CD14-positive monocyte (primary cell): Measurements from ENCODE around the gene ARRB2. TPM values are rescaled to one million over a fixed set of nuclear protein-coding genes. Genes with fewer than 3 reads are reported as not detected.
A peak's percentile ranks its signal among the peaks of the same experiment; 100 is the strongest.

Source experiments
- DNase-seq, 3 donors: peaks; one replicate each; pipeline ENCODE4 v3.0.0-alpha.2; 2011 to 2022
- H2AFZ ChIP-seq: 2 replicates; pipeline ENCODE4 v1.6.0; 2012; ENCODE audit warnings: mild to moderate bottlenecking, low read depth, low read length, inconsistent platforms; ENCODE audit not compliant: insufficient read depth, poor library complexity, severe bottlenecking
- H3K27ac ChIP-seq, 2 donors: 1 replicate in 1 of 2; 2 replicates in 1 of 2; pipeline ENCODE4 v1.5.1; 2012 to 2013; ENCODE audit warnings: low read length in 2 of 2, control low read depth in 1 of 2, inconsistent platforms in 1 of 2, low read depth in 1 of 2, mild to moderate bottlenecking in 1 of 2
- H3K27me3 ChIP-seq, 2 donors: one replicate each; pipeline versions ENCODE4 v1.6.0 to v1.6.1; 2011 to 2013; ENCODE audit warnings: low read length in 2 of 2; ENCODE audit not compliant: control insufficient read depth in 2 of 2, insufficient read depth in 2 of 2
- H3K36me3 ChIP-seq, 2 donors: replicated peaks in 1 of 2; 1 replicate in 1 of 2; 2 replicates in 1 of 2; pipeline versions ENCODE4 v1.5.1 to v1.6.1; 2012 to 2013; ENCODE audit warnings: low read length in 2 of 2, control low read depth in 1 of 2, inconsistent platforms in 1 of 2, mild to moderate bottlenecking in 1 of 2; ENCODE audit not compliant: insufficient read depth in 2 of 2, control insufficient read depth in 1 of 2
- H3K4me1 ChIP-seq, 2 donors: 1 replicate in 1 of 2; 2 replicates in 1 of 2; pipeline versions ENCODE4 v1.5.1 to v1.6.1; 2012 to 2013; ENCODE audit warnings: low read length in 2 of 2, control low read depth in 1 of 2, inconsistent platforms in 1 of 2, mild to moderate bottlenecking in 1 of 2, moderate library complexity in 1 of 2; ENCODE audit not compliant: insufficient read depth in 2 of 2, control insufficient read depth in 1 of 2
- H3K4me2 ChIP-seq: replicated peaks from 2 replicates; pipeline ENCODE3; 2012; ENCODE audit warnings: low read length, moderate library complexity, mild to moderate bottlenecking; ENCODE audit not compliant: poor library complexity, severe bottlenecking; ENCODE audit errors: extremely low read depth
- H3K4me3 ChIP-seq, 3 experiments: fragments of 200-600 bp in 1 of 3; sonication (generic) in 1 of 3; replicated peaks in 1 of 3; 1 replicate in 2 of 3; 2 replicates in 1 of 3; pipeline ENCODE4 v1.5.1; 2011 to 2013; ENCODE audit warnings: low read length in 3 of 3, mild to moderate bottlenecking in 3 of 3, control low read depth in 2 of 3, low read depth in 2 of 3, inconsistent platforms in 1 of 3, moderate library complexity in 1 of 3
- H3K79me2 ChIP-seq: 2 replicates; pipeline ENCODE4 v1.6.0; 2012; ENCODE audit warnings: mild to moderate bottlenecking, control low read depth, inconsistent platforms, low read length, moderate library complexity; ENCODE audit not compliant: insufficient read depth
- H3K9ac ChIP-seq: 2 replicates; pipeline ENCODE4 v1.6.0; 2017; ENCODE audit warnings: low read length, mild to moderate bottlenecking; ENCODE audit not compliant: insufficient read depth, poor library complexity, severe bottlenecking
- H3K9me3 ChIP-seq, 2 donors: replicated peaks in 1 of 2; 1 replicate in 1 of 2; 2 replicates in 1 of 2; pipeline versions ENCODE4 v1.5.1 to v1.6.1; 2012 to 2013; ENCODE audit warnings: low read length in 2 of 2, control low read depth in 1 of 2; ENCODE audit not compliant: control insufficient read depth in 1 of 2, insufficient read depth in 1 of 2
- H4K20me1 ChIP-seq: 2 replicates; pipeline ENCODE4 v1.6.0; 2012; ENCODE audit warnings: mild to moderate bottlenecking, low read length, control low read depth, moderate library complexity; ENCODE audit not compliant: insufficient read depth
- H3K27ac Mint-ChIP-seq, 7 donors: one replicate each; pipeline ENCODE4 v1.8.0; 2020; ENCODE audit warnings: mild to moderate bottlenecking in 7 of 7, mixed read lengths in 7 of 7, moderate library complexity in 6 of 7, inconsistent platforms in 2 of 7
- H3K27me3 Mint-ChIP-seq, 3 donors: one replicate each; pipeline ENCODE4 v1.8.0; 2021 to 2022; ENCODE audit warnings: low read depth in 3 of 3, mild to moderate bottlenecking in 3 of 3, mixed read lengths in 3 of 3, moderate library complexity in 3 of 3, inconsistent platforms in 1 of 3
- H3K36me3 Mint-ChIP-seq, 2 donors: one replicate each; pipeline ENCODE4 v1.8.0; 2020; ENCODE audit warnings: mixed read lengths in 2 of 2, inconsistent platforms in 1 of 2, mild to moderate bottlenecking in 1 of 2
- H3K4me1 Mint-ChIP-seq: one replicate; pipeline ENCODE4 v1.8.0; 2020; ENCODE audit warnings: mild to moderate bottlenecking, mixed read lengths
- H3K4me3 Mint-ChIP-seq, 2 donors: one replicate each; pipeline ENCODE4 v1.8.0; 2020; ENCODE audit warnings: mild to moderate bottlenecking in 2 of 2, mixed read lengths in 2 of 2, moderate library complexity in 1 of 2
- H3K9me3 Mint-ChIP-seq, 7 donors: one replicate each; pipeline ENCODE4 v1.8.0; 2020 to 2022; ENCODE audit warnings: mixed read lengths in 7 of 7, mild to moderate bottlenecking in 6 of 7, moderate library complexity in 6 of 7, inconsistent platforms in 2 of 7
- CTCF ChIP-seq: fragments of 200-600 bp; IDR thresholded peaks from one replicate; pipeline ENCODE4 v1.8.0; 2022; ENCODE audit warnings: antibody characterized with exemption, mild to moderate bottlenecking
- whole genome bisulfite sequencing: methylation state at CpG from one replicate; pipeline ENCODE4 v1.1.5; 2013; ENCODE audit warnings: missing lambda C conversion rate; ENCODE audit not compliant: insufficient coverage; 5-methylcytosine and 5-hydroxymethylcytosine counted together
- intact Hi-C, 2 donors: fragments of 100-400 bp; cut with micrococcal nuclease; formaldehyde crosslinking; loops; one replicate each; pipeline versions ENCODE4 v1.15.0 to v1.15.1; 2023
- polyA plus RNA-seq, 3 donors: library from polyadenylated mRNA; depleted of rRNA in 1 of 3; unstranded in 2 of 3; stranded (reverse) in 1 of 3; fragments of 300-500 nt in 2 of 3; fragments of >200 nt in 1 of 3; fragmentation: Illumina TruSeq in 2 of 3; gene quantifications; 1 replicate in 2 of 3; 2 replicates in 1 of 3; pipeline ENCODE4 v1.2.3, GENCODE V29; 2012 to 2021

ARRB2 gene
- polyA plus RNA-seq, 3 donors: 134 to 760 (median 150) TPM

DNA sequence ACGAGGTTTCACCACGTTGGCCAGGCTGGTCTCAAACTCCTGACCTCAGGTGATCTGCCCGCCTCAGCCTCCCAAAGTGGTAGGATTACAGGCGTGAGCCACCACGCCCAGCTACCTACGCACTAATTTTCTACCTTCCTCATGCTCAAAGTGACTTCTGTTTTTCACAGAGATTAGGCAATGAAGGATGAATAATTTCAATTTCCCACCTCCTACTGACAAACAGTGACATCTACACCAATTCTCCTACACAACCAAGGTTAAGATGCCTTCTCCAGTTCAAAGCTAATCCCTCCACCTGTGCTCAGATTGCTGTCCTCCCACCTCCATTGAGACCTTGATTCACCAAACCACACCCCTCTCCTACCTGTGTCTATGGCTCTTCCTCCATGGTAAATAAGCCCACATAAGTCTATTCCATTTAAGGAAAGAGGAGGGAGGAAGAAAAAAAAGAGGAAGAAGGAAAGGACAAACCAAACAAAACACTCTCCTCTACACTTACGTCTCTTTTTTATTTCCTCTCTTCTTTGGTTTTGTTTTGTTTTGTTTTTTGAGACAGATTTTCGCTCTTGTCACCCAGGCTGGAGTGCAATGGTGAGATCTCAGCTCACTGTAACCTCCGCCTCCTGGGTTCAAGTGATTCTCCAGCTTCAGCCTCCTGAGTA lies 15.3 kb downstream of the ARRB2 start:
- TF ChIP-seq CTCF: no peak
- H3K4me1 Mint-ChIP-seq: peaks cover 59% of the 10 kb centered on the region
- Histone ChIP-seq H3K9me3 (no peaks in the 10 kb centered on the region), H3K4me1 (peaks cover 48 to 63% of the 10 kb centered on the region in 2 donors), H4K20me1 (peaks cover 13% of the 10 kb centered on the region), H3K36me3 (peaks cover 11 to 12% of the 10 kb centered on the region in 2 donors), H2AFZ (no peak overlapping the region), H3K9ac (peak overlapping the region; percentile 35), H3K27ac (peak overlapping the region; percentile 83 to 91), H3K27me3 (no peaks in the 10 kb centered on the region), H3K4me3 (peak overlapping the region in 1 of 3 experiments; percentile 30), H3K4me2 (peak overlapping the region; percentile 44), H3K79me2 (no peaks in the 10 kb centered on the region)
- H3K9me3 Mint-ChIP-seq: peaks cover 0 to 3% (median 0%) of the 10 kb centered on the region in 7 donors
- peaks cover 15 to 22% of the 10 kb centered on the region in 2 donors for H3K36me3 Mint-ChIP-seq
- no CpG with 5 or more reads among the region's 9 CpGs for WGBS
- H3K27me3 Mint-ChIP-seq: peaks cover 0 to 3% (median 1%) of the 10 kb centered on the region in 3 donors
- peak overlapping the region; percentile 21 to 78 for H3K4me3 Mint-ChIP-seq
- peak; percentile 81 to 87 (median 84) for DNase-seq
- H3K27ac Mint-ChIP-seq: peak overlapping the region; percentile 97 to 100 (median 98)
- intact Hi-C loops: no loop called here

GRCh38 chr17:4728124-4728523 lies 17.7 kb downstream of the ARRB2 start:
- H3K27me3 Mint-ChIP-seq: peaks cover 0 to 3% (median 1%) of the 10 kb centered on the region in 3 donors
- peaks cover 68% of the 10 kb centered on the region for H3K4me1 Mint-ChIP-seq
- no peak for TF ChIP-seq CTCF
- peak in 2 of 3 donors; percentile 64 to 90 for DNase-seq
- H4K20me1 ChIP-seq: no peaks in the 10 kb centered on the region
- H3K4me2 ChIP-seq: no peak overlapping the region
- no peaks in the 10 kb centered on the region for H3K27me3 ChIP-seq
- peaks cover 0 to 3% (median 0%) of the 10 kb centered on the region in 7 donors for H3K9me3 Mint-ChIP-seq
- H3K79me2 ChIP-seq: no peaks in the 10 kb centered on the region
- H3K9me3 ChIP-seq: no peaks in the 10 kb centered on the region
- no peak overlapping the region for H3K4me3 ChIP-seq
- H3K4me3 Mint-ChIP-seq: no peak overlapping the region
- no peak overlapping the region for H2AFZ ChIP-seq
- WGBS: no CpG with 5 or more reads among the region's 3 CpGs
- H3K9ac ChIP-seq: no peak overlapping the region
- H3K4me1 ChIP-seq: peaks cover 66 to 77% of the 10 kb centered on the region in 2 donors
- intact Hi-C loops: no loop called here
- no peaks in the 10 kb centered on the region for H3K36me3 ChIP-seq
- peak overlapping the region; percentile 4 to 99 (median 88) for H3K27ac Mint-ChIP-seq
- H3K27ac ChIP-seq: peak overlapping the region in 1 of 2 donors; percentile 34
- peaks cover 6 to 11% of the 10 kb centered on the region in 2 donors for H3K36me3 Mint-ChIP-seq
